ENCODE results near the gene TM2D3. TPM values are rescaled to one million over a fixed set of nuclear protein-coding genes. Genes with fewer than 3 reads are reported as not detected.

TM2D3 gene
- total and polyA plus RNA-seq, 2 of the 8 experiments (the other 6 are each of a cell fraction or from before 2014, with no cell fraction given) = 26.4 to 28.0 TPM

DNA sequence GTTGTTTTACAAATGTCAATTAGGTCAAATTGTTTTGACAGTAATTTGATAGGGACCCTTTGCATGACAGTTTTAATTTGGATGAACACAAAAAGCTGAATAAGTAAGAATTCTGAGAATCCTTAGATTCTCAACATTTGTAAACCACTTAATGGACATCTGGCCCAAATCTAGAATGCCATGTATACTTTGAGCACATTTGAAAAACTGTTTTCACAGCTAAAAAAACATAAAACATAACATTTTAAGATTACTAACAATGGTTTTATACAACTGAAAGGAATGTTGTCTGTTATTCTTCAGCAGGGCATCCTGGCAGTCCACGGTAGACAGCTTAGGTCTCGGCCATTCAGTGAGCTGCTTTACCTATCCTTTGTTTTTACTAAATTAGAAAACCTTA is 34.5 kb upstream of the TM2D3 start:
- FAIRE-seq (no peak), DNase-seq (ENCODE audit: low read depth in 1 of 2, low spot score in 2 of 2) (no peak)
- H3K14ac ChIP-seq (ENCODE audit: insufficient read length) = no peak overlapping the region
- H3K23ac ChIP-seq (ENCODE audit: insufficient read length) = no peak overlapping the region
- no peak overlapping the region for H3K56ac ChIP-seq (replicated peaks; ENCODE audit: insufficient read length, low read depth, low read length)
- no peaks in the 10 kb centered on the region for H3K79me1 ChIP-seq (ENCODE audit: low read depth, low read length)
- no peaks in the 10 kb centered on the region for H3K4me1 ChIP-seq (replicated peaks in 1 of 4; ENCODE audit: control insufficient read depth in 3 of 4, insufficient read depth in 4 of 4, low read length in 3 of 4)
- no peaks in the 10 kb centered on the region for H4K20me1 ChIP-seq (replicated peaks in 1 of 2; ENCODE audit: control insufficient read depth in 1 of 2, insufficient read depth in 2 of 2, low read length in 2 of 2)
- no peak overlapping the region for H2AFZ ChIP-seq (ENCODE audit: low read length)
- H2BK12ac ChIP-seq (ENCODE audit: low read depth, low read length) = no peak overlapping the region
- H3K9ac ChIP-seq (replicated peaks in 1 of 4; ENCODE audit: extremely low read depth in 1 of 4, low read depth in 3 of 4, low read length in 3 of 4) = no peak overlapping the region
- ChIA-PET POLR2A (ENCODE audit: partially characterized antibody) (no interaction called here), CTCF (ENCODE audit: partially characterized antibody) (interaction anchor here (0.9 to 1.7 kb wide), 3 partner anchors 10 to 32 kb away, joined by 3 to 8 read pairs (median 3); no protein-coding TSS in a partner anchor)
- no peak overlapping the region for H3K4ac ChIP-seq (replicated peaks; ENCODE audit: insufficient read length, low read depth, low read length)
- no peak overlapping the region for H3K4me2 ChIP-seq (ENCODE audit: insufficient read depth in 1 of 2, low read depth in 2 of 2, low read length in 2 of 2)
- no peak overlapping the region for H3K18ac ChIP-seq (ENCODE audit: extremely low read depth, low read length)
- H4K8ac ChIP-seq (ENCODE audit: extremely low read depth, insufficient read depth, low read length) = no peak overlapping the region
- H2AK5ac ChIP-seq (ENCODE audit: low read depth, low read length) = no peak overlapping the region
- H3K79me2 ChIP-seq (ENCODE audit: control insufficient read depth in 1 of 2, insufficient read depth in 2 of 2, low read length in 2 of 2) = no peaks in the 10 kb centered on the region
- H3K23me2 ChIP-seq (ENCODE audit: low read depth, low read length) = no peaks in the 10 kb centered on the region
- no peak overlapping the region for H2BK120ac ChIP-seq (replicated peaks; ENCODE audit: low read depth, low read length)
- H3K4me3 ChIP-seq (ENCODE audit: extremely low read depth in 1 of 4, insufficient read depth in 2 of 4, low read depth in 3 of 4, low read length in 4 of 4) = no peak overlapping the region
- no peak overlapping the region for H4K5ac ChIP-seq (ENCODE audit: insufficient read length, low read depth, low read length)
- H3K36me3 ChIP-seq (ENCODE audit: control insufficient read depth in 2 of 4, insufficient read depth in 4 of 4, low read length in 3 of 4) = no peaks in the 10 kb centered on the region; a peak in 3 of 8 replicates
- no peak overlapping the region for H3K27ac ChIP-seq (ENCODE audit: low read depth, low read length)
- H4K91ac ChIP-seq (replicated peaks; ENCODE audit: insufficient read length, low read length) = no peak overlapping the region
- no peaks in the 10 kb centered on the region for H3K27me3 ChIP-seq (replicated peaks in 1 of 4; ENCODE audit: control insufficient read depth in 3 of 4, extremely low read depth in 1 of 4, insufficient read depth in 3 of 4, low read length in 3 of 4)
- H3K9me3 ChIP-seq (ENCODE audit: insufficient read depth in 2 of 2, low read depth in 1 of 2, low read length in 1 of 2) = no peaks in the 10 kb centered on the region
- no peak overlapping the region for H2BK15ac ChIP-seq (ENCODE audit: low read length)
- H2BK20ac ChIP-seq (ENCODE audit: low read length) = no peak overlapping the region
- H2BK5ac ChIP-seq (ENCODE audit: low read depth, low read length) = no peak overlapping the region
- WGBS, 2 experiments (ENCODE audit: extremely low coverage in 1 of 2, insufficient coverage in 1 of 2, insufficient read length in 1 of 2, insufficient replicate concordance in 2 of 2, low coverage in 1 of 2, low lambda C conversion rate in 2 of 2, missing lambda C conversion rate in 1 of 2) = 97% methylated on average over 2 of the region's 2 CpGs; no CpG with 5 or more reads in 1 of the 2 experiments
- TF ChIP-seq ATF3 (IDR thresholded peaks at IDR 0.05; ENCODE audit: insufficient read depth, low read depth, low read length) (no peak), CHD2 (IDR thresholded peaks at IDR 0.05; ENCODE audit: low read length) (no peak), SP2 (IDR thresholded peaks at IDR 0.05; ENCODE audit: low read length) (no peak), USF2 (IDR thresholded peaks at IDR 0.05; ENCODE audit: low read length) (no peak), SIN3A (conservative IDR thresholded peaks at IDR 0.05 in 1 of 2, IDR thresholded peaks at IDR 0.05 in 1 of 2; ENCODE audit: low read depth in 1 of 2, low read length in 2 of 2) (no peak), POLR2A (IDR thresholded peaks at IDR 0.05; ENCODE audit: control extremely low read depth in 1 of 2, low read depth in 2 of 2, low read length in 2 of 2) (no peak), CREB1 (IDR thresholded peaks at IDR 0.05) (no peak), BRCA1 (IDR thresholded peaks at IDR 0.05; ENCODE audit: low read depth, low read length) (no peak), RXRA (IDR thresholded peaks at IDR 0.05; ENCODE audit: insufficient read depth, low read depth, low read length) (no peak), POLR2AphosphoS5 (IDR thresholded peaks at IDR 0.05; ENCODE audit: low read depth, low read length) (no peak), HDAC2 (IDR thresholded peaks at IDR 0.05; ENCODE audit: borderline replicate concordance in 1 of 2, low read depth in 2 of 2, low read length in 2 of 2) (no peak), CEBPB (IDR thresholded peaks at IDR 0.05; ENCODE audit: low read depth, low read length) (no peak), JUND (IDR thresholded peaks at IDR 0.05; ENCODE audit: low read length) (no peak), POU5F1 (IDR thresholded peaks at IDR 0.05; ENCODE audit: low read depth, low read length) (no peak)
